Liver (tissue), 9 donors: ENCODE data around the gene CCNH. TPM values are rescaled to one million over a fixed set of nuclear protein-coding genes. Genes with fewer than 3 reads are reported as not detected.

Experiments used
- DNase-seq: peaks from one replicate; pipeline ENCODE4 v3.0.0-alpha.2; 2017; ENCODE audit warnings: low spot score
- H3K27ac ChIP-seq, 2 donors: one replicate each; pipeline ENCODE4 v1.7.0; 2013; ENCODE audit warnings: inconsistent platforms in 2 of 2, low read length in 2 of 2, control low read depth in 1 of 2, low read depth in 1 of 2, mild to moderate bottlenecking in 1 of 2
- H3K27me3 ChIP-seq, 4 donors: one replicate each; pipeline versions ENCODE4 v1.6.1 to v1.7.0; 2013; ENCODE audit warnings: low read length in 3 of 4, inconsistent platforms in 1 of 4, mild to moderate bottlenecking in 1 of 4, moderate library complexity in 1 of 4; ENCODE audit not compliant: control insufficient read depth in 4 of 4, insufficient read depth in 4 of 4
- H3K36me3 ChIP-seq, 4 donors: one replicate each; pipeline versions ENCODE4 v1.6.1 to v1.7.0; 2013; ENCODE audit warnings: low read length in 3 of 4, mild to moderate bottlenecking in 3 of 4, low read depth in 1 of 4, moderate library complexity in 1 of 4; ENCODE audit not compliant: control insufficient read depth in 4 of 4, insufficient read depth in 3 of 4
- H3K4me1 ChIP-seq, 4 donors: one replicate each; pipeline versions ENCODE4 v1.6.1 to v1.7.0; 2013; ENCODE audit warnings: low read length in 3 of 4, mild to moderate bottlenecking in 3 of 4, moderate library complexity in 1 of 4; ENCODE audit not compliant: control insufficient read depth in 4 of 4, insufficient read depth in 4 of 4
- H3K4me3 ChIP-seq, 3 donors: one replicate each; pipeline versions ENCODE4 v1.6.1 to v1.7.0; 2013; ENCODE audit warnings: low read length in 3 of 3, control low read depth in 1 of 3, low read depth in 1 of 3, mild to moderate bottlenecking in 1 of 3
- H3K9ac ChIP-seq, 2 donors: one replicate each; pipeline ENCODE4 v1.7.0; 2013; ENCODE audit warnings: low read length in 2 of 2, mild to moderate bottlenecking in 2 of 2, moderate library complexity in 2 of 2, control low read depth in 1 of 2, low read depth in 1 of 2
- H3K9me3 ChIP-seq, 4 donors: one replicate each; pipeline versions ENCODE4 v1.6.1 to v1.7.0; 2013; ENCODE audit warnings: low read length in 3 of 4; ENCODE audit not compliant: control insufficient read depth in 4 of 4
- CTCF ChIP-seq: fragments of 150-350 bp; IDR thresholded peaks from 2 replicates; pipeline ENCODE4 v1.5.1; 2017; ENCODE audit warnings: improper control_type of control experiment, low read depth, low read length; ENCODE audit not compliant: missing input control
- EGR1 ChIP-seq, 2 donors: IDR thresholded peaks; 2 replicates each; pipeline ENCODE4 v1.6.1; 2016 to 2018; ENCODE audit warnings: antibody characterized with exemption in 2 of 2, low read depth in 2 of 2
- FOXA1 ChIP-seq: IDR thresholded peaks from 2 replicates; pipeline ENCODE4 v1.6.1; 2016; ENCODE audit warnings: antibody characterized with exemption
- FOXA2 ChIP-seq: IDR thresholded peaks from 2 replicates; pipeline ENCODE4 v1.6.1; 2016; ENCODE audit warnings: antibody characterized with exemption
- GABPA ChIP-seq, 2 donors: IDR thresholded peaks in 1 of 2; conservative IDR thresholded peaks in 1 of 2; 2 replicates each; pipeline ENCODE4 v1.6.1; 2016; ENCODE audit warnings: antibody characterized with exemption in 2 of 2, mild to moderate bottlenecking in 1 of 2, moderate library complexity in 1 of 2
- HNF4A ChIP-seq, 2 donors: conservative IDR thresholded peaks; 2 replicates each; pipeline ENCODE4 v1.6.1; 2016; ENCODE audit warnings: antibody characterized with exemption in 2 of 2, mild to moderate bottlenecking in 2 of 2
- HNF4G ChIP-seq: IDR thresholded peaks from 2 replicates; pipeline ENCODE4 v1.6.1; 2016; ENCODE audit warnings: antibody characterized with exemption
- JUND ChIP-seq, 2 donors: IDR thresholded peaks; 2 replicates each; pipeline ENCODE4 v1.6.1; 2016; ENCODE audit warnings: antibody characterized with exemption in 2 of 2
- MAX ChIP-seq: IDR thresholded peaks from 2 replicates; pipeline ENCODE4 v1.6.1; 2016; ENCODE audit warnings: antibody characterized with exemption
- NR2F2 ChIP-seq: IDR thresholded peaks from 2 replicates; pipeline ENCODE4 v1.6.1; 2016; ENCODE audit warnings: antibody characterized with exemption
- RAD21 ChIP-seq, 2 donors: IDR thresholded peaks; 2 replicates each; pipeline ENCODE4 v1.6.1; 2016; ENCODE audit warnings: antibody characterized with exemption in 2 of 2, mild to moderate bottlenecking in 2 of 2
- REST ChIP-seq: IDR thresholded peaks from 2 replicates; pipeline ENCODE4 v1.6.1; 2016; ENCODE audit warnings: antibody characterized with exemption, mild to moderate bottlenecking
- RXRA ChIP-seq, 2 donors: IDR thresholded peaks; 2 replicates each; pipeline ENCODE4 v1.6.1; 2017 to 2018; ENCODE audit warnings: antibody characterized with exemption in 2 of 2, mild to moderate bottlenecking in 1 of 2
- SP1 ChIP-seq: IDR thresholded peaks from 2 replicates; pipeline ENCODE4 v1.6.1; 2018; ENCODE audit warnings: antibody characterized with exemption, mild to moderate bottlenecking
- TAF1 ChIP-seq: conservative IDR thresholded peaks from 2 replicates; pipeline ENCODE4 v1.6.1; 2016; ENCODE audit warnings: antibody characterized with exemption, mild to moderate bottlenecking
- YY1 ChIP-seq: IDR thresholded peaks from 2 replicates; pipeline ENCODE4 v1.6.1; 2016; ENCODE audit warnings: antibody characterized with exemption, mild to moderate bottlenecking
- ZBTB33 ChIP-seq: IDR thresholded peaks from 2 replicates; pipeline ENCODE4 v1.6.1; 2016; ENCODE audit warnings: antibody characterized with exemption
- WGBS: extraction: QIAGEN DNeasy Blood & Tissue Kit; methylation state at CpG from one replicate; pipeline ENCODE4 v1.1.7; 2013; 5-methylcytosine and 5-hydroxymethylcytosine counted together
- polyA plus RNA-seq, 2 donors: library from polyadenylated mRNA; stranded (reverse) in 1 of 2; unstranded in 1 of 2; fragments of 200-250 nt in 1 of 2; fragments of >200 nt in 1 of 2; fragmentation: Nextera tagmentation in 1 of 2; extraction: Ambion mirVana in 1 of 2; gene quantifications; one replicate each; pipeline versions ENCODE4 v1.2.1 to v1.2.3, GENCODE V29; 2013 to 2015
- total RNA-seq, 2 donors: library from RNA; depleted of rRNA; stranded (reverse); fragments of >200 nt; gene quantifications; one replicate each; pipeline ENCODE4 v1.2.3, GENCODE V29; 2014
- TF ChIP-seq, protein P1 (sequence below): IDR thresholded peaks from 2 replicates; pipeline ENCODE4 v1.6.1; 2016; ENCODE audit warnings: antibody characterized with exemption
- donor health status: healthy.
- donor health status: healthy.
- donor health status: healthy.
- donor health status: healthy.
- donor health status: healthy.

The CCNH gene
- total and polyA plus RNA-seq, 4 donors = 21.9 to 56.6 (median 33.3) TPM

DNA sequence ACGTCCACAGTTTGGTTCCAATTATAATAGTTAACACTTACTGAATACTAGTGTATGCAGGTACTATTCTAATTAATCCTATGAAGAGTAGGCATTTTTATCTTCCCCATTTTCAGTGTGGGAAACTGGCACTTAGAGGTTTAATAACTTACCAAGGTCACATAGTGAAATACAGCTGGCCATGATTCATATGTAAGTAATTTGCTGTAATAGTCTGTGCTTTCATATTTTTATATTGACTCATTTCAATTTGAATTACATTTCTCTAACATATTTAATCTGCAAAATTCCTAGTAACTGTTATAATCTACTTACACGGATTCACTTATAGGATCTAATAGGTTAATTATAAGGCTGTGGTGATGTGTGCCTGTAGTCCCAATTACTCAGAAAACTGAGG is 19.4 kb downstream of the CCNH start:
- Histone ChIP-seq H3K4me1 (peaks cover 16 to 42% (median 23%) of the 10 kb centered on the region in 4 donors), H3K36me3 (peaks cover 5 to 42% (median 25%) of the 10 kb centered on the region in 4 donors), H3K4me3 (no peak overlapping the region), H3K9ac (no peak overlapping the region), H3K27ac (no peak overlapping the region), H3K9me3 (no peaks in the 10 kb centered on the region), H3K27me3 (no peaks in the 10 kb centered on the region)
- DNase-seq = no peak
- TF ChIP-seq ZBTB33 (no peak), FOXA1 (no peak), FOXA2 (no peak), SP1 (no peak), CTCF (no peak), HNF4A (conservative IDR thresholded peaks at IDR 0.05) (no peak), NR2F2 (no peak), MAX (no peak), RAD21 (IDR thresholded peaks at IDR 0.05) (no peak), TAF1 (no peak), HNF4G (no peak), RXRA (IDR thresholded peaks at IDR 0.05) (no peak), REST (no peak), JUND (IDR thresholded peaks at IDR 0.05) (no peak)
- TF ChIP-seq, protein P1, sequence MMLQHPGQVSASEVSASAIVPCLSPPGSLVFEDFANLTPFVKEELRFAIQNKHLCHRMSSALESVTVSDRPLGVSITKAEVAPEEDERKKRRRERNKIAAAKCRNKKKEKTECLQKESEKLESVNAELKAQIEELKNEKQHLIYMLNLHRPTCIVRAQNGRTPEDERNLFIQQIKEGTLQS = no peak
- WGBS = 83% methylated on average over 2 of the region's 2 CpGs

DNA sequence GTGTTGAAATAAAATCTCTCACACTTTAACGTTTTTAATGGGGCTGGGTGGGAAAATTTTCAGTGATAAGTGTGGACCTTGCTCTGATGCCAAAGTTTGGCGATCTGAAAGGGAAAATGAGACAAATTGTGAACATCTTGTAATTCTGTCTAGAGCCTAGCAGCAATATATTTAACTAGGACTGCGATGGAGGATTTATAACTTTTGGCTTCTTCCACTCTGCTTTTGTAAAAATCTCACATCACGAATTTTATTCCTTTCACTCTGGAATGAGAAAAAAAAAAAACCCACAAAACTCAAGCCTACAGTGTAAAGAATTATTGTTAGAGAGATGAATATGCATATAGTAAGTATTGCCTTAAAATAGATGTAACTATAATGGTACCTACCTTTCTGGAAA is 19.9 kb downstream of the CCNH start:
- Histone ChIP-seq H3K27me3 (no peaks in the 10 kb centered on the region), H3K4me3 (no peak overlapping the region), H3K9me3 (no peaks in the 10 kb centered on the region), H3K36me3 (peaks cover 5 to 41% (median 24%) of the 10 kb centered on the region in 4 donors), H3K27ac (no peak overlapping the region), H3K4me1 (peaks cover 16 to 38% (median 22%) of the 10 kb centered on the region in 4 donors), H3K9ac (no peak overlapping the region)
- DNase-seq = no peak
- WGBS = 78% methylated on average over 4 of the region's 4 CpGs
- TF ChIP-seq ZBTB33 = no peak
- TF ChIP-seq HNF4G = no peak
- no peak for TF ChIP-seq FOXA2
- TF ChIP-seq JUND (IDR thresholded peaks at IDR 0.05) = no peak
- TF ChIP-seq FOXA1 = no peak
- no peak for TF ChIP-seq RAD21 (IDR thresholded peaks at IDR 0.05)
- TF ChIP-seq HNF4A (conservative IDR thresholded peaks at IDR 0.05) = no peak
- no peak for TF ChIP-seq EGR1 (IDR thresholded peaks at IDR 0.05; ENCODE audit: low read depth in 2 of 2)
- no peak for TF ChIP-seq NR2F2
- TF ChIP-seq YY1 = no peak
- TF ChIP-seq GABPA (IDR thresholded peaks at IDR 0.05 in 1 of 2, conservative IDR thresholded peaks at IDR 0.05 in 1 of 2) = no peak
- no peak for TF ChIP-seq TAF1
- TF ChIP-seq MAX = no peak
- TF ChIP-seq REST = no peak
